GM18909 (cell line): Measurements from ENCODE around the gene TFDP1.

Experiments used
- ATAC-seq: cut with Tn5 transposase; IDR thresholded peaks from one replicate; pipeline ENCODE4 v1.9.1; 2021; ENCODE audit warnings: mild to moderate bottlenecking; ENCODE audit not compliant: unreplicated experiment, poor library complexity

The TFDP1 gene

GRCh38 chr13:113584205-113584869 is at the start of gene TFDP1:
TFDP1 (plus strand) TSS chr13:113584753; CDS start chr13:113585838, 1,085 bp downstream.
- ATAC-seq = peak; percentile 85

GRCh38 chr13:113535381-113535781 is 49.2 kb upstream of the TFDP1 start:
- no peak for ATAC-seq

DNA sequence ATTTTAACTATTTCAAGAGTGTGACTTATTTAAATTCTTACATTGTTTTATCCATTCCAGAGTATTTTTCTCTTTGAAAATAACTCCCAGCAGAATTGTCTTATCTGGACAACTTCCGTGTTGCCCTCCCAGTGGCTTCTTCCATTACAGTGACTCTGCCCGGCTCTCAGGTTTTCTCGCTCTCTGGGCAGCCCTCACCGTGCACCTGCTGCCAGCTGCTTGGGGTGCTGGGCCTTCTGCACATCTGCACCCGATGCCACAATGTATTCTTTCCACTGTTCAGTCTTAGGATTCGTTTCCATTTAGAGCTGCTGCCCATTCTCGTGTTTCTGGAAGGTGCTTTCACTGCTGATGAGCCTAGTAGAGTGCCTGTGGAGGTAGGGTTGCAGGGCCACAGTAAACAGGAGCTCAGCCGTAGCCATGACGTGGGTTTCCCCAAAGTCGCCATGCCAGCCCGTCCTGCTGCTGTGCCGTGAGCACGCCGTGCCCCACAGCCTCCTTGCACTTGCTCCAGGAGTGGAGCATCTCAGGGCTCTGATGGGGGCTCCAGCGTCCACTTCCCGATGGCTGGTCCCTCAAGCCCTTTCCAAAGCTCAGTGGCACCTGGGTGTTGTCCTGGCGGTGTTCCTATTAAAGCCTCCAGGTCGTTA is 48.0 kb upstream of the TFDP1 start:
- no peak for ATAC-seq

DNA sequence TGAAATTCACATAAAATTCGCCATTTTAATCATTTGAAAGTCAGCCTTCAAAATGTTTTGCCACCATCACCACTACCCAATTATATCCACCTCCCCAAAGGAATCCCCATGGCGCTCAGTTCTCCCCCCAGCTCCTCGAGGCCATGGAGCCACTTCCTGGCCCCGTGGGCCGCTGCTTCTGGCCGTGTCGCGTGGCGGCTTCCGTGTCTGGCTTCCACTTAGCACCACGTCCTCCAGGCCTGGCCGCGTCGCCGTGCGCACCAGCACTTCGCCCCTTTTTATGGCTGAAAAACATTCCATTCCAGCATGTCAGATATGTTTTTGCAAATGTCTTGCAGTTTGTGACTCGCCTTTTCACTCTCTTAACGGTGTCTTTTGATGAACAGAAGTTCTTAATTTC is 47.3 kb upstream of the TFDP1 start:
- no peak for ATAC-seq

- no peak for ATAC-seq
These were observed 46.5 kb upstream of the TFDP1 start for GRCh38 chr13:113537909-113538688.

GRCh38 chr13:113538689-113539058 is 45.9 kb upstream of the TFDP1 start:
- ATAC-seq = no peak

GRCh38 chr13:113539176-113539575 is 45.4 kb upstream of the TFDP1 start:
- ATAC-seq = no peak

DNA sequence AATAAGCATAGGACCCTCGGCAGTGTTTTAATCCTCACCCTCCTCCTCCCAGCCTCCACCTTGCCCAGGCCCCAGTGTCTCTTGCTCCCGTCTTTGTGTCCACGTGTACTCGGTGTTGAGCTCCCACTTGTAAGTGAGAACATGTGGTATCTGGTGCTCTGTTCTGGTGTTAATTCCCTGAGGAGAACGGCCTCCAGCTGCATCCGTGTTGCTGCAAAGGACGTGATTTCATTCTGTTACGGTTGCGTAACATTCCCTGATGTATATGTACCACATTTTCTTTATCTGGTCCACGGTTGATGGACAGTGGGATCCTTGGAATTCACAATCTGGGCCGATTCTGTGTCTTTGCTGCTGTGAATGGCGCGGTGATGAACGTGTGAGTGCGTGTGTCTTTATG is 44.7 kb upstream of the TFDP1 start:
- no peak for ATAC-seq

DNA sequence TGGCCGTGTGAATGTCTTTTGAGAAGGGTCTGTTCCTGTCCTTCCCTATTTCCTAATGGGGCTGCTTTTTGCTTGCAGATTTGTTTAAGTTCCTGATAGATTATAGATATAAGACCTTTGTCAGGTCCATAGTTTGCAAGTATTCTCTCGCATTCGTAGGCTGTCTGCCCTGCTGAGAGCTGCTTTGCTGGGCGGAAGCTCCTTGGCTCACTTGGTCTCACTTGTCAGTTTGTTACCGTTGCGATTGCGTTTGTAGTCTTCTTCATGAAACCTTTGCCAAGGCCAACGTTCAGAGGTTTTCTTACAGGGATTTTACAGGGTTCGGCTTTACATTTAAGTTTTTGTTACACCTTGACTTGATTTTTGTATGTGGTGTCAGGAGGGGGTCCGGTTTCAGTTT is 44.0 kb upstream of the TFDP1 start:
- ATAC-seq = no peak

- no peak for ATAC-seq
These were observed 41.7 kb upstream of the TFDP1 start for GRCh38 chr13:113542751-113543424.

DNA sequence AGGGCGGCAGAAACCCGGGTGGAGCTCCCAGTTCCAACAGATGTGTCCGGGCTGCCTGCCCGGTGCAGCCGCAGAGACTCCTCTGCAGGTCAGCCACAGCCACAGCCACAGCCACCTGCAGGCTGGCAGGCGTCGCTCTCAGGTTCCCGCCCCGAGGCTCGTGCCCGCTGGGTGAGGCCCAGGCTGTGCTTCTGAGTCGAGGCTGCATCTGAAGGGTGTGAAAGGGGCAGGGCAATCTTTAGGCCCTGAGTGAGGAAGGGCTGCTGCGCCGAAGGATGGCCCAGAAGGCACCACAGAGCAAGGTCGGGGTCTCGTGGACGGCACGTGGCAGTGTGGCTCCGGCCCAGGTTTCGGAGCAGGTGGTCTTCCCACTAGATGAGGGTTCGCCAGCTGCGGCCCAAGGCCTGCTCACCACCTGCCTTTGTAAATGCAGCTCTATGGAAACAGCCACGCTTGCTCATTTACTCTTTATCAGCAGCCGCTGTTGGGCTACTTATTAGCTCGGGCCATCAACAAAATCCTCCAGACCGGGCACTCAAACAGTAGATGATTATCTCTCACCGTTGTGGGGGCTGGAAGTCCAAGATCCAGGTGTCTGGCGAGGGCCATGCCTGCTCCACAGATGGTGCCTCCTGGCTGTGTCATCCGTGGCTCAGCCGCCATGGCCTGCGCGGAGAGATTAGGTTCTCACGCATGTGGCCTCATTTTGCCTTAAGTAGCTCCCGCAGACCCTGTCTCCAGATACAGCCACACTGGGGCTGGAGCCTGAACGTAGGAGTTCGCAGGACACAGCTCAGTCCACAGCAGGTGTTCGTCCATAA is 40.3 kb upstream of the TFDP1 start:
- ATAC-seq = no peak

DNA sequence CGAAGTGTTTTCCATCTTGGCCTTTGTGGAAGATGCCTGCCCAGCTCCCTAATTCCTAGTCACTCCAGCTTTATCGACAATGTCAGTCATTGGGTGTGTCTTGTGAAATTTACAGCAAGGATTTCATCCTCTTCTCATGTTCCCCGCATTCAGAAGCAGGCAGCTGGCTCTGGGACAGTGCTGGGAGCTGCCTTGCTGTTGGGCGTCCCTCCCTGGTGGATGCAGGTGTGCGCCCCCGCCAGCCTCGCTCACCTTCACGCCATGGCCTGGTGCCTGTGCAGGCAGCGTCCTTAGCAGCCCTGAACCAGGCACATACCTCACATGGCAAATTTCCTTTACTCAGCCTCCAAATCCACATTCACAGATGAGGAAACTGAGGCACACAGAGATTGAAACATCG is 39.7 kb upstream of the TFDP1 start:
- no peak for ATAC-seq

DNA sequence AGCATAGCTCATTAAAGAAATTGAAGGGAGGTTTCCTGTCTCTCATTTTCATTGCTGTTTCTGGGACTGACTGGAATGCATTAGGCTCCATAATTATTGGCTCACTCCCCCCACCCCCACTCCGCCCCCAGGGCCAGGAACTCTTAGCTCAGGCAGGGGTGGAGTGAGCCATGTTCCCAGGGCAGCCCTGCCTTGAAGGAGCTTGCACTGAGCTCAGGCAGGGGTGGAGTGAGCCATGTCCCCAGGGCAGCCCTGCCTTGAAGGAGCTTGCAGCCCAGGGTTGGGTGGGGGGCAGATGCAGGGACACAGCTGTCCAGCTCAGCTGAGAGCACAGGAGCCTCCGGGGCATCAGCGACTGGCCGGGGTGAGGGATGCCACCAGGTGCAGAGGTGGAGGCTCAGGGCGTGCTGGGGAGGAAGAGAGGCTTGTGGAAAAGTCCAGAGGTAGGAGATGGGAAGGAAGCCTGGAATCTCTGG is 39.1 kb upstream of the TFDP1 start:
- no peak for ATAC-seq

- ATAC-seq = no peak
These were observed 38.5 kb upstream of the TFDP1 start for GRCh38 chr13:113545931-113546516.

DNA sequence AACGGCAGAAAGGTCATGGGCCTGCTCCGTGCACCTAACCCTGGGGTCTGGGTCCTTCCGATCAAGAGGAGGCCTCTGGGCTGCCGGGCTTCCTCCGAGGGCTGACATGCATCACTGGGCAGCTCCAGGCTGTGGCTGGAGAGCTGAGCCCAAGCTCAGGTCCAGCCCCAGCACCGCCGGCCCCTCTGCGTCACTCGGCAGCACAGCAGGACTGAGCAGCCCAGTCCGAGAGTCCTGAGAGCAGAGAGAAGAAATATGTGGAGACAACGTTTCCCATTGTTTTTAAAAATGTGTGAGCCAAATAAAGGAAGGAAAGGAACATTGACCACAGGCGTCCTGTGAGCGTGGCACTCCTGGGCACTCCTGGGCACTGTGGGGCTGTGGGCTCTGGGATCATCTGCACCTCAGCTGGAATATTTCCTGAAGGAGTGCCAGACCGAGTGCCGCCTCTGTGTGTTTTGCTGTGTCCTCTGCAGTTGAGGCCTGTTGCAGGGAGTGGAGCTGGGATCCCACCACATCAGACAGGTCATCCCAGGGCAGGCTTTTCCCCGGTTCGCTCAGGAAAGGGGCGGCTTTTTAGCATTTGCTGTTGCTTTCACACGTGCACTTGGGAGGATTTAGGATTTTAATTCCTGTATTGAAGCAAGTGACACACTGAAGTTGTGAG is 37.8 kb upstream of the TFDP1 start:
- no peak for ATAC-seq

- ATAC-seq = no peak
These were observed 37.1 kb upstream of the TFDP1 start for GRCh38 chr13:113547238-113547971.

GRCh38 chr13:113548171-113548641 is 36.3 kb upstream of the TFDP1 start:
- ATAC-seq = no peak
